ENCODE results near the gene SYK. TPM values are rescaled to one million over a fixed set of nuclear protein-coding genes. Genes with fewer than 3 reads are reported as not detected.

The SYK gene
- total RNA-seq, 1 experiment from 2014 or later: 0.28 TPM

- DNase-seq (ENCODE audit: low read depth, low spot score): no peak
- Histone ChIP-seq H3K27me3 (ENCODE audit: control insufficient read depth, insufficient read depth, low read length) (no peaks in the 10 kb centered on the region), H3K36me3 (ENCODE audit: control insufficient read depth, insufficient read depth, low read length) (no peaks in the 10 kb centered on the region), H3K9me3 (ENCODE audit: control insufficient read depth, insufficient read depth, low read depth, low read length) (no peaks in the 10 kb centered on the region), H3K27ac (ENCODE audit: low read length) (no peak overlapping the region), H3K4me3 (ENCODE audit: low read depth in 2 of 2, low read length in 2 of 2) (no peak overlapping the region), H3K4me1 (ENCODE audit: control insufficient read depth, insufficient read depth, low read length) (no peaks in the 10 kb centered on the region)
- no peak for TF ChIP-seq TCF7L2 (IDR thresholded peaks at IDR 0.05; ENCODE audit: low read depth, low read length)
- TF ChIP-seq POLR2AphosphoS5 (IDR thresholded peaks at IDR 0.05; ENCODE audit: low read depth, low read length): no peak
- TF ChIP-seq, protein P1, sequence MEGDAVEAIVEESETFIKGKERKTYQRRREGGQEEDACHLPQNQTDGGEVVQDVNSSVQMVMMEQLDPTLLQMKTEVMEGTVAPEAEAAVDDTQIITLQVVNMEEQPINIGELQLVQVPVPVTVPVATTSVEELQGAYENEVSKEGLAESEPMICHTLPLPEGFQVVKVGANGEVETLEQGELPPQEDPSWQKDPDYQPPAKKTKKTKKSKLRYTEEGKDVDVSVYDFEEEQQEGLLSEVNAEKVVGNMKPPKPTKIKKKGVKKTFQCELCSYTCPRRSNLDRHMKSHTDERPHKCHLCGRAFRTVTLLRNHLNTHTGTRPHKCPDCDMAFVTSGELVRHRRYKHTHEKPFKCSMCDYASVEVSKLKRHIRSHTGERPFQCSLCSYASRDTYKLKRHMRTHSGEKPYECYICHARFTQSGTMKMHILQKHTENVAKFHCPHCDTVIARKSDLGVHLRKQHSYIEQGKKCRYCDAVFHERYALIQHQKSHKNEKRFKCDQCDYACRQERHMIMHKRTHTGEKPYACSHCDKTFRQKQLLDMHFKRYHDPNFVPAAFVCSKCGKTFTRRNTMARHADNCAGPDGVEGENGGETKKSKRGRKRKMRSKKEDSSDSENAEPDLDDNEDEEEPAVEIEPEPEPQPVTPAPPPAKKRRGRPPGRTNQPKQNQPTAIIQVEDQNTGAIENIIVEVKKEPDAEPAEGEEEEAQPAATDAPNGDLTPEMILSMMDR (IDR thresholded peaks at IDR 0.05): no peak
- TF ChIP-seq SIN3A (IDR thresholded peaks at IDR 0.05; ENCODE audit: borderline replicate concordance, insufficient read depth, low read depth, low read length): no peak
- TF ChIP-seq, protein P2, sequence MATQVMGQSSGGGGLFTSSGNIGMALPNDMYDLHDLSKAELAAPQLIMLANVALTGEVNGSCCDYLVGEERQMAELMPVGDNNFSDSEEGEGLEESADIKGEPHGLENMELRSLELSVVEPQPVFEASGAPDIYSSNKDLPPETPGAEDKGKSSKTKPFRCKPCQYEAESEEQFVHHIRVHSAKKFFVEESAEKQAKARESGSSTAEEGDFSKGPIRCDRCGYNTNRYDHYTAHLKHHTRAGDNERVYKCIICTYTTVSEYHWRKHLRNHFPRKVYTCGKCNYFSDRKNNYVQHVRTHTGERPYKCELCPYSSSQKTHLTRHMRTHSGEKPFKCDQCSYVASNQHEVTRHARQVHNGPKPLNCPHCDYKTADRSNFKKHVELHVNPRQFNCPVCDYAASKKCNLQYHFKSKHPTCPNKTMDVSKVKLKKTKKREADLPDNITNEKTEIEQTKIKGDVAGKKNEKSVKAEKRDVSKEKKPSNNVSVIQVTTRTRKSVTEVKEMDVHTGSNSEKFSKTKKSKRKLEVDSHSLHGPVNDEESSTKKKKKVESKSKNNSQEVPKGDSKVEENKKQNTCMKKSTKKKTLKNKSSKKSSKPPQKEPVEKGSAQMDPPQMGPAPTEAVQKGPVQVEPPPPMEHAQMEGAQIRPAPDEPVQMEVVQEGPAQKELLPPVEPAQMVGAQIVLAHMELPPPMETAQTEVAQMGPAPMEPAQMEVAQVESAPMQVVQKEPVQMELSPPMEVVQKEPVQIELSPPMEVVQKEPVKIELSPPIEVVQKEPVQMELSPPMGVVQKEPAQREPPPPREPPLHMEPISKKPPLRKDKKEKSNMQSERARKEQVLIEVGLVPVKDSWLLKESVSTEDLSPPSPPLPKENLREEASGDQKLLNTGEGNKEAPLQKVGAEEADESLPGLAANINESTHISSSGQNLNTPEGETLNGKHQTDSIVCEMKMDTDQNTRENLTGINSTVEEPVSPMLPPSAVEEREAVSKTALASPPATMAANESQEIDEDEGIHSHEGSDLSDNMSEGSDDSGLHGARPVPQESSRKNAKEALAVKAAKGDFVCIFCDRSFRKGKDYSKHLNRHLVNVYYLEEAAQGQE (IDR thresholded peaks at IDR 0.05; ENCODE audit: insufficient read depth in 1 of 2, low read depth in 2 of 2, low read length in 1 of 2): no peak
- ChIA-PET POLR2A (no interaction called here), CTCF (no interaction called here)
- intact Hi-C loops (cut with micrococcal nuclease; ENCODE audit: unreplicated experiment): no loop called here
- ATAC-seq: no peak
- no TSS peak for BruUV-seq (replicated peaks)
- in situ Hi-C loops (cut with HindIII; ENCODE audit: low pct_unique_long_range_greater_than_20kb, low sequenced_read_pairs): no loop called here
These were observed 26.0 kb upstream of the SYK start for GRCh38 chr9:90775657-90776056.

- H3K9me3 ChIP-seq (ENCODE audit: control insufficient read depth, insufficient read depth, low read depth, low read length): no peaks in the 10 kb centered on the region
- no TSS peak for BruUV-seq (replicated peaks)
- no peaks in the 10 kb centered on the region for H3K36me3 ChIP-seq (ENCODE audit: control insufficient read depth, insufficient read depth, low read length)
- TF ChIP-seq, protein P1 (IDR thresholded peaks at IDR 0.05): no peak
- TF ChIP-seq SIN3A (IDR thresholded peaks at IDR 0.05; ENCODE audit: borderline replicate concordance, insufficient read depth, low read depth, low read length) (no peak), TCF7L2 (IDR thresholded peaks at IDR 0.05; ENCODE audit: low read depth, low read length) (no peak)
- in situ Hi-C loops (cut with HindIII; ENCODE audit: low pct_unique_long_range_greater_than_20kb, low sequenced_read_pairs) (no loop called here), intact Hi-C loops (cut with micrococcal nuclease; ENCODE audit: unreplicated experiment) (no loop called here)
- POLR2A ChIA-PET: no interaction called here
- no peaks in the 10 kb centered on the region for H3K27me3 ChIP-seq (ENCODE audit: control insufficient read depth, insufficient read depth, low read length)
- no peak for DNase-seq (ENCODE audit: low read depth, low spot score)
- no peak for ATAC-seq
- no peaks in the 10 kb centered on the region for H3K4me1 ChIP-seq (ENCODE audit: control insufficient read depth, insufficient read depth, low read length)
- H3K4me3 ChIP-seq (ENCODE audit: low read depth in 2 of 2, low read length in 2 of 2): no peak overlapping the region
- CTCF ChIA-PET: no interaction called here
- no peak overlapping the region for H3K27ac ChIP-seq (ENCODE audit: low read length)
These were observed 22.9 kb upstream of the SYK start for GRCh38 chr9:90778746-90779145.
